Colonic mucosa (tissue), 4 donors: Measurements from ENCODE around the gene IGF2. TPM values are rescaled to one million over a fixed set of nuclear protein-coding genes. Genes with fewer than 3 reads are reported as not detected.

Experiments used
- DNase-seq: peaks from one replicate; pipeline ENCODE4 v3.0.0-alpha.2; 2020
- H3K27ac ChIP-seq: fragments of 200-600 bp; one replicate; pipeline ENCODE4 v1.8.0; 2021
- H3K27me3 ChIP-seq: fragments of 200-600 bp; one replicate; pipeline ENCODE4 v1.8.0; 2021
- H3K36me3 ChIP-seq: fragments of 200-600 bp; one replicate; pipeline ENCODE4 v1.8.0; 2021
- H3K4me1 ChIP-seq: fragments of 200-600 bp; one replicate; pipeline ENCODE4 v1.8.0; 2021; ENCODE audit warnings: mild to moderate bottlenecking
- H3K4me3 ChIP-seq: fragments of 200-600 bp; one replicate; pipeline ENCODE4 v1.8.0; 2021
- H3K9ac ChIP-seq, 2 donors: one replicate each; pipeline ENCODE4 v1.7.0; 2013; ENCODE audit warnings: control low read depth in 2 of 2, low read depth in 2 of 2, low read length in 2 of 2
- H3K9me3 ChIP-seq: fragments of 200-600 bp; one replicate; pipeline ENCODE4 v1.8.0; 2021
- CTCF ChIP-seq: fragments of 200-600 bp; IDR thresholded peaks from one replicate; pipeline ENCODE4 v1.8.0; 2022; ENCODE audit warnings: antibody characterized with exemption, mild to moderate bottlenecking
- intact Hi-C: fragments of 100-400 bp; cut with DNase I; formaldehyde crosslinking; loops from one replicate; pipeline ENCODE4 v1.14.1; 2022
- total RNA-seq, 2 donors: library from RNA; stranded (reverse); fragmentation: NEBNext Ultra II Directional in 1 of 2; extraction: Animal tissue kit (Norgen Biotek cat#: 25700) in 1 of 2; gene quantifications; one replicate each; pipeline ENCODE4 v1.2.1, GENCODE V29; 2021
- donor health status: healthy.
- donor health status: DM: no; HTN: no; CAD: no.
- donor health status: DM: no; HTN: no; CAD: no.

IGF2 gene
- total RNA-seq, 2 donors from 2014 or later: 4.1 to 9.2 TPM

- no peaks in the 10 kb centered on the region for H3K36me3 ChIP-seq
- no peak overlapping the region for H3K4me3 ChIP-seq
- intact Hi-C loops: no loop called here
- no peak overlapping the region for H3K27ac ChIP-seq
- DNase-seq: no peak
- H3K27me3 ChIP-seq: peaks cover 8% of the 10 kb centered on the region
- no peak for TF ChIP-seq CTCF
- H3K9ac ChIP-seq: no peak overlapping the region
- H3K4me1 ChIP-seq: no peaks in the 10 kb centered on the region
- H3K9me3 ChIP-seq: no peaks in the 10 kb centered on the region
Measured at GRCh38 chr11:2169005-2169378, 29.8 kb upstream of the IGF2 start.

DNA sequence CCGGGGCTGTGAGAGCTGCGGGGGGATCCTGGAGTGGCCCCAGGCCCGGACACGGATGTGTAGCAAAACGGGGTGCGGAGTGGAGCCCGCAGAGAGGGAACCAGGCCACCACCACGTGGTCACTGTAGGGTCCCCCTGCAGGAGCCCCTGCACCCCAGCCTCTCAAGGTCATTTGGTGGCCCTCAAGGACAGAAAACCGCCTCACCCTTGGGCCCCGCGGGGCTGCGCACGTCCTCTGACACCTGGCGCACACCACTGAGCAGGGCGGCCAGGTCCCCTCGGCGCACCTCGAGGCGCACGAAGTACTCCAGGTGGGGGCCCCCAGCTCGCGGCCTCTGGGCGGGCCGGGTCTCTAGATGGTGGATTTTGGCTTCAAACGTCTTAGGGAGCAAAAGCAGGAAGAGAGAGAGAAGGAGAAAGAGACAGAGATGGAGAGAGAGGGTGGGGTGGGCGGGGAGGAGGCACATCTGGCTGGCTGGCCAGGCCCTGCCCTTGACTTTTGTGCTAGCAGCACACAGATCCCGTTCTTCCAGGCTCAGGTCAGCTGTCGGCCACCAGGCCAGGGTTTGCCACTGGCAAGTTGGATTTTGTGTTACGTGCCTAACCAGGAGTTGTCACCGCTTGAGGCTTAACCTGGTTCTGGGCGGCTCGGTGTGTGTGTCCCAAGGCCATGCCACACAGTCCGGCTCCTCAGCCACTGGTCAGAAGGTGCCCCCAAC is 29.3 kb upstream of the IGF2 start:
- Histone ChIP-seq H3K9ac (no peak overlapping the region), H3K4me3 (no peak overlapping the region), H3K4me1 (no peaks in the 10 kb centered on the region), H3K27ac (no peak overlapping the region), H3K27me3 (peaks cover 8% of the 10 kb centered on the region), H3K36me3 (no peaks in the 10 kb centered on the region), H3K9me3 (no peaks in the 10 kb centered on the region)
- intact Hi-C loops: no loop called here
- no peak for TF ChIP-seq CTCF
- no peak for DNase-seq

GRCh38 chr11:2167141-2168045 is 28.2 kb upstream of the IGF2 start:
- no peak for DNase-seq
- Histone ChIP-seq H3K4me3 (no peak overlapping the region), H3K27me3 (peaks cover 8% of the 10 kb centered on the region)

DNA sequence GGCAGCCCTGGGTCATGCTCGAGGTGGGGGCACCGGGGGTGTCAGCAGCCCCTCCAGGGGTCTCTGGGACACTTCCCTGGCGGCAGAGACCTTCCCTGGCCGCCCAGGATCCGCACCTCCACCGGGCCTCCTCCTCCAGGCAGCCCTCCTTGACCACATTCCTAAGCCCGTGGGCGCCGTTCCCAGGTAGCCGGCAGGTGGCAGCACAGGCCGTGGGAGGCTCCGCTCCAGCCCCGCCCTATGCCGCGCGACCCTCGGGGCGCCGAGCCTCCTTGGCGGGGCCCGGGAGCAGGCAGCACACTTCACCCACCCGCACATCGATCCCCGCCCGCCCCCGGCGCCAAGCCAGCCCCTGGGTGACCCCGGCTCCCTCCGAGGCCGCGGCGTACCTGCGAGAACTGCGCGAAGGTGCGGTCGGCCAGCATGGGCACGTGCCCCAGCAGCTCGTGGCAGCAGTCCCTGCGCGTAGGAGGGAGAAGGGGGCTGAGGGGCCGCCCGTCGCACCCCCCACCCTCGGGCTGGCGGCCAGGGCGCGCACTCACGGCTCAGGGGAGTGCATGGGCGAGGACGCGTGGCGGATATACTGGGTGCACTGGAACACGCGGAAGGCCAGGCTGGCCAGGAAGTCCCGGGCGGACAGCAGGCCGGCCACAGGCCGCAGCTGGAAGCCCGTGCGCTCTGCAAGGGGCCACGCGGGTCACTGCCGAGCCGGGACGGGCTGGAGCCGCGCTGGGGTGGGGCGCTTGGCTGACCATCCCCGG is 27.1 kb upstream of the IGF2 start:
- Histone ChIP-seq H3K4me3 (peak overlapping the region; percentile 21), H3K27me3 (peaks cover 8% of the 10 kb centered on the region), H3K9me3 (no peaks in the 10 kb centered on the region), H3K4me1 (no peaks in the 10 kb centered on the region), H3K27ac (no peak overlapping the region), H3K9ac (no peak overlapping the region), H3K36me3 (no peaks in the 10 kb centered on the region)
- peak; percentile 42 for DNase-seq
- intact Hi-C loops: no loop called here
- TF ChIP-seq CTCF: peak; percentile 58

More at GRCh38 chr11:2167141-2168045, 28.2 kb upstream of the IGF2 start:
- Histone ChIP-seq H3K9ac (no peak overlapping the region), H3K4me1 (no peaks in the 10 kb centered on the region), H3K27ac (no peak overlapping the region), H3K9me3 (no peaks in the 10 kb centered on the region), H3K36me3 (no peaks in the 10 kb centered on the region)
- intact Hi-C loops: no loop called here
- TF ChIP-seq CTCF: no peak

GRCh38 chr11:2165571-2165970 is 26.4 kb upstream of the IGF2 start:
- Histone ChIP-seq H3K4me3 (no peak overlapping the region), H3K27me3 (peaks cover 8% of the 10 kb centered on the region), H3K4me1 (no peaks in the 10 kb centered on the region), H3K36me3 (no peaks in the 10 kb centered on the region), H3K9ac (no peak overlapping the region), H3K27ac (no peak overlapping the region), H3K9me3 (no peaks in the 10 kb centered on the region)
- TF ChIP-seq CTCF: no peak
- DNase-seq: no peak
- intact Hi-C loops: no loop called here
